IPS DF 19.7 (cell line): ENCODE measurements around the gene GRB14.
"Not testable (repeated sequence)": the region's sequence is repeated elsewhere in the genome, so short reads cannot be mapped to it uniquely, and the experiment has no call there.

ENCODE experiments used
- DNase-seq: peaks from one replicate; pipeline ENCODE4 v3.0.0-alpha.2; 2013; ENCODE audit warnings: low read depth, low spot score

The GRB14 gene

DNA sequence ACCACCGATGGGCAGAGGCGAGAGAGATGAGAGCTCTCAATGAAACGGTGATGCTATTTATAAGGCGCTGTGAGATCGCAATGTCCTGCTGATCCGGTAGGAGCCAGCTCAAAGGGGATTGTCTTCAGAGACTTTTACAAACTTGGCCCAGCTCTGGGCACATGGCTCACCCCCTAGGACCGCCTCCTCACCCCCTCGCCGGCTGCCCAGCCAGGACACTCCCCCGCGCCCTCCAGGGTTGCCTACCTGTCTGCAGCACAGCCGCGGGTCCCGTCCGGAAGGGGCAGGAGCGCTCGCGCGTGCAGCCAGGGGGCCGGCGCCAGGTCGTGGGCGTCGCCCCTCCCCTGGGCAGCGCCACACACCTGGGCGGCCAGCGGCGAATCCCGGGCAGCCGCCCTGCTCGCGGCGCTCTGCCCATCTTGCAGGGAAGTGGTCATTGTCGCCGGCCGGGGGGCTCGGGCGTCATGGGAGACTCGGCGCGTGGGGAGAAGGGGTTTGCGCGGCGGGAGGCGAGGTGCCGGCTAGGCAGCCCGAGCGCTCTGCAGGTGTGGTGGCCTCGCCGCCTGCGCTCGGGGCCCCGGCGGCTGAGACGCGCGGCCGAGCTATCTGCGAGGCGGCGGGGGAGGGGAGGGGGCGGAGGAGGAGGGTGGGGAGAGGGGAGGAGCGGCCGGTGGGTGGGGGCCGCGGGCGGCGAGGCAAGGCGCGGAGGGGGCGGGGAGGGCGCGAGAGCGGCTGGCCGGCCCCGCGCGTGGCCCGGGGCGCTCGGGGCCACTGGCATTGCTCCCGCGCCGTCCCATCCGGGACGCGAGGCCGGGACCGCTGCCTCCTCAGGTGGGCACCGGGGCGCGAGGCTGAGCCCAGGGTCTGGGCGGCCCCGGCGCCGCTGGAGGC, at the start of gene GRB14:
Gene GRB14, minus strand, starts transcription at position 610 of the 891 bp plus-strand sequence. Its CDS starts 173 bp downstream, at position 437.
- DNase-seq = no peak

DNA sequence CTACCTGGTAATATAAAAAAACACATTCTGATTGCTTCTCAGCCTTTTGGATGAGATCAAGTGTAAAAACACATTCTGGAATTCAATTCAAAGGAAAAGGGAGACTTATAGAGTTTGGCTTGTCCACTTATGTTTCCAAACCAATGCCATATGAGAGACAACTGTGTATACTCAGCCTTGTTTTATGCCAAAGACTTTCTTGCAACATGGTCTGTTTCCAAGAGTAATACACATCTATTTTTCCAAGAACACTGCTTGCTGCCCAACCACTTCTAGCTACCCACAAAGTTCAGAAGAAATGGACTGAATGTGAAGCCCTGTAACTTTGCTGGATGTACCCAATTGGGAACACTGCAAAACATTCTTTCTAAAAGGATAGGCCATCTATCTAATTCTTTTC, 48.0 kb upstream of the GRB14 start:
- DNase-seq = no peak

DNA sequence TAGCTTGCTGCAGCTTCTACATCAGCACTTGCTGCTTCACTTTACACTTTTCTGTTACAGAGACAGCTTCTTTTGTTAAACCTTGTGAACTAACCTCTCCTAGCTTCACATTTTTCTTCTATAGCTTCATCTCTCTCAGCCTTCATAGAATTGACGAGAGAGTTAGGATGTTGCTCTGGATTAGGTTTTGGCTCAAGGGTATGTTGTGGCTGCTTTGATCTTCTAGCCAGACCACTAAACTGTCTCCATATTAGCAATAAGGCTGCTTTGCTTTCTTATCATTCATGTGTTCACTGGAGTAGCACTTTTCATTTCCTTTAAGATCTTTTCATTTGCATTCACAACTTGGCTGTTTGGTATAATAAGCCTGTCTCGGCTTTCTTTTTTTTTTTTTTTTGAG, 46.3 kb upstream of the GRB14 start:
- DNase-seq = no peak

DNA sequence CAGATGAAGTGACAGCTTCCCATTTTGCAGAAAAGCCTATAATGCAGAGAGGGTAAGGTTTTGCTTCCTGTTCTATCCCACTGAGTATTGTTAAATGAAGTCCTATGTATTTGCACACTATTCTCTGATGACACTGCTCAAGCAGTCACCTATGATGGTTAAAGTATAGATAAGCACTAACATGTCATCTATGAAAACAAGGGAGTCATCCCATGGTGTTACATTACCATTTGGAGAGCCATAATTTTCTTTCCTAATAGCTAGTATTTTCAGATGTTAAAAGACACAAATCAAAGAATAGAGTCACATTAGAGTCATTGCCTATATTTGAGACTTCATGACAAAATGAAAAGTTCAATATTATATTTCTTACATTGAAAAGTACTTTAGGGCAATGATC, 42.8 kb upstream of the GRB14 start:
- no peak for DNase-seq

DNA sequence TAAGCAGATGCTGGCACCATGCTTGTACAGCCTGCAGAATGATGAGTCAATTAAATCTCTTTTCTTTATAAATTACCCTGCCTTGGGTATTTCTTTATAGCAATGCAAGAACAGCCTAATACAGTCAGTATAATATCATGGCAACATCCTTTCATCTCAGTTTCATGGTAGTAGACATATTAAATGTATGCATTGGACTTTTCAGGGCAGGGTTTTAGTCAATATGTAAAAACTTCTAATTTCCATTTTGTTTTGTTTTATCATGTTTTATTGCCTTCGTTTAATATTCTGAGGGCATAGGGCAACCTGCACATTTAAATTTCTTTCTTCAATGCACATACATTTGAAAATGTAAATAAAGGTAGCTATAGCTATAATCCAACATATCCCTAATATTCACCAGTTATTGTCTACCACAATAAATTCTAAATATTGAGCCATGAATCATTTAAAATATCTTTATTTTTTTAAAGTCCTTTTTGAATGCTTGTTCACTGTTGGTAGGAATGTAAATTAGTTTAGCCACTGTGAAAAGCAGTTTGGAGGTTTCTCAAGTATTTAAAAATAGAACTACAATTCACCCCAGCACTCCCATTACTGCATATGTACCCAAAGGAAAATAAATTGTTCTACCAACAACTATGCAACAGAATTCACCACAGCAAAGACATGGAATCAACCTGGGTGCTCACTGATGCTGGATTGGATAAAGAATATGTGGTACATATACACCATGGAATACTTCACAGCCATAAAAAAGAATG, 41.8 kb upstream of the GRB14 start:
- DNase-seq = no peak

DNA sequence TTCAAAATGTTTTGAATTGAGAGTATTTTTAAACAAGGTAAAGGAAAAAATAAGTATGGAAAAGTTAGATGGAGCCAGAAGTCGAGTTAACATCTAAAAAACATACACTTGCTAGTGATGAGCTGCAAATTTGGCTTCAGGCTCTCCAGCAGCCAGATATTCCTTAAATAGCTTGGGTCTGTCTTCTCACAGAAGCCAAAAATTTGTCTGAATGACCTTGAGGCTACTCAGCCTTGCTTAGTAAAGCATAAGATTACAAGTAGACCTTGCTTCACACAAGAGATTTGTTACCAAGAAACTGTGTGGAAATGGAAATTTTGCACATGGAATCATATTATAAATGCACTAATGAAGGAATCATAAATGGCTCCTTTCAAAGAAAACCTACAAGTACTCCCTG, 40.8 kb upstream of the GRB14 start:
- DNase-seq = no peak

DNA sequence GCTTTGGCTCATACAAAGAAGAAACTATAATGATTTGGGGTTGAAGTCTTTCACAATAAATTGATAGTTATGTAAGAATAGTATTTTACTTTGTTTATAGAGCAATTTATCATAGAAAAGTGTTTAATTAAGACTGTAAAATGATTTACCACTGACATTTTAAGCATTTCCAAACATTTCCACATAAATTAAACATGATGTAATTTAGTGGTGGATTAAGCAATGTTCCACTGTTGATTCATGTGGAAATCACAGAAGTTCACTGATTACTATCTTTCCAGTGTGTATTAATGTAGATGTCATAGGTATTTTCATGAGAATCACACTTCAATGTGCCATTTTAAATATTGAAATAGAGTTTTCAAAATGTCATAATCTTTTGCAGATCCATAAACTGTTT, 40.1 kb upstream of the GRB14 start:
- DNase-seq = no peak

DNA sequence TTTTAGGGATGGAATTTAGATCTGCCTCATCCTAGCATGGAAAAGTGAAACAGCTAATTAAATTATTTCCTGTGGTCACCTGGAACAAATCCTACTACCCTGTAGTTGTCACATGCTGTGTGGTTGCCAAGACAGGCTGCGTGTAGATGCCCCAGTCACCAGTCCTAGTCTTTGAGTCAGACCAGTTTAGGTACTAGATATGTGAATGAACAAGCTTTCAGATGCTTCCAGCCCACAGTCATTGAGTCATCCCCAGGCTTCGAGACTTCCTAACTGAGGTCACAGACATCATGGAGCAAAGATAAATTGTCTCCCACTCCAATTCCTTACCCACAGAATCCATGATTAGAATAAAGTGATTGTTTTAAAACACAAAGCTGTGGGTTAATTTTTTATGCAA, 35.8 kb upstream of the GRB14 start:
- DNase-seq = no peak

DNA sequence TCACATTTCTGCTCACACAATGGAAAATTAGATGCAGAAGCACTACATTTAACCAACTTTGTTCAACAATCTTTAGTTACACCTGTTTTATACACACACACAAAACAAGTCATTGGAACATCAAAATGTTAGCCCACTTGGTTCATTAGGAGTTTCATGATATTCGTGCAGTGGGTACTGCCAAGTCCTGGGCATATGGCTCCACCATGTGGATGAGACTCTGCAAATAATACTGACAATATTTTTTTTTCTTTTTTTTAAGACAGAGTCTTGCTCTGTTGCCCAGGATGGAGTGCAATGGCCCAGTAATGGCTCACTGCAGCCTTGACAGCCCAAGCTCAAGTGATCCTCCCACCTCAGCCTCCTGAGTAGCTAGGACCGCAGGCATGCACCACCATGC, 34.5 kb upstream of the GRB14 start:
- no peak for DNase-seq

DNA sequence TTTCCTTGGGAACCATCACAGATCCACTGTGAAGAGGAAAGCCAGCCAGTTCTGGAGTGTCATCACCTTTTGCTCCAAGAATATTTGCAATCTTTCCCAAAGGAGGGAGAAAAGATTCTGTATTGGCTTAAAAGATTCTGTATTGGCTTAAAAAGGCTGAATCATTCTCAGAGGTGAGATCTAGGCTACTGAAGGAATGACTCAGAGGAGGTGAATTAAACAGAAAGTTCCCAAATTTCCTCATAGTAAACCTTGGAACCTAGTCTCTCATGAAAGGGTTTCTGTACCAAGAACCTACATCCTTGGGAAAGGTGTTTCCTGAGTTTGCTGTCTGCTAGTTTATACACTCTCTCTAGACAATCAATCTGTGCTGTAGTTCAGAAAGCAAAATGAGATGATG, 34.1 kb upstream of the GRB14 start:
- no peak for DNase-seq

DNA sequence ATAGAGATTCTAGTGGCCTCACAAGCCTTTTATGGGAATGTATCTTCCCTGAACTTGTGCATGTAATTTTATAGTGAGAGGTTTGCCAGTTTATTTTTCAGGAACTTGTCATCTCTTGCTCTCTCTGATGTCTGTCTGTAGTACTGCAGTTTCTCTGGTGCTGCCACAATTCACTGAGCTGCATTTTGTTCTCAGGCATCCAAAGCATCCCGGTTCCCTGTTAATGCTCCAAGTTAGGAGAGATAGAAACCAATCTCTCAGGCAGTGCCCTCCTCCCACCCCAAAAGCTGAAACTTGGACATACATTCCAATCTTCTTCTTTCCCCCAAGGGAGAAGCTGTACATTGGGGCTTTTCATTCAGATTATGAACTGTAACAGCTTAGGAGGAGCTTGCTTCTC, 30.1 kb upstream of the GRB14 start:
- DNase-seq = peak; percentile 3

DNA sequence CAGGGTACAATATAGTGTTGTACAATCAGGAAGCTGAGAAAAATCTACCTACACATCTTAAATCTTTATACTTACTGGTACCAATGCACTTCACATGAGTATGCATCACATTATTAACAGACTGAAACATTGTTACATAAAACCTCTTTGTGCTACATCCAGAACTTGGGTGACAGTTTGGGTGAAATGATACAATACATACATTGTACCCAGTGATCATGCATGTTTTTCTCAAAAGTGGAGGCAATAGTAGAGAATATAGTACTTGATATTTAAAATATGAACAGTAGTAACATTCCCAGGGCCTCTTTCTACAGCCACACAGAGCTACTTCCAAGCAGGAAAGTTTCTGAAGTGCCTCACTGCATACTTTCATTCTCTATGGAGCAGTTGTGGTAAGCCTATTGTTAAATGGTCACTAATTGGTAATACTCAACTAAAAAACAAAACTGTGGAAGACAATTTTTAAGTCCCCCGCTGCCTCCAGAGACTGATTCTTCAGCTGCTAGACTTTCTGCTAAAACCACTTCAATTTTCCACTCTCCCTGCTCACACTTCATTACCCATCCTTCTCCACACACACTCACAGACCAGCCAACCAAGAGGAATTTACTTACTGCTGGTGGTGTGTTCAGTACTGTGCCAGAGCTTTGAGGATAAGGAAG, 22.9 kb upstream of the GRB14 start:
- DNase-seq = no peak

DNA sequence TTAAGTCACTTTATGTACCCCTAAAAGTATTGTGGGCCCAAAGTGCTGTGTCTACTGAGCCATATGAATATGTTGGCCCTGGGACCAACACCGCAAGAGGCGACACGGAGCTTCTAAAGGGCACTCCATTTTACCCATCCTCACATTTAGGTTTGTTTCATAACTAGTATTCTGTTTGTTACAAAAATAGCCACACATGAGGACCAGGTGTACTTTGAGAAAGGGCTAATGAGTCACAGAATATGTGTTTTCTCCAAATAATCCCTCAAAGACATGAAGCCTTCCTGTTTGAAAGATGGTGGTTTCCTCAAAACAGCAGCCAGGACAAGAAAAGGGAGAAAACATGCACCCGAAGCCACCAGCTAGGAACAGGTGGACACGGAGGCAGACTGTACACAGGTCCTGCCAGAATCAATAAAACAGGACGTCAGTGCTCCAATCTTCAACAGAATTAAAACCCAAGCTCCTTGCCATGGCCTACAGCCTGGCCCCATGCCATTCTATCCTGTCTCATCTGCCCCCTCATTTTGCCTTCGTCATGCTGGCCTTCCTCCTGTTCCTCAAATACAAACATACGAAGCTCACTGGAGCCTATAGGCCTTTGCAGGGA, 21.8 kb upstream of the GRB14 start:
- DNase-seq = no peak

DNA sequence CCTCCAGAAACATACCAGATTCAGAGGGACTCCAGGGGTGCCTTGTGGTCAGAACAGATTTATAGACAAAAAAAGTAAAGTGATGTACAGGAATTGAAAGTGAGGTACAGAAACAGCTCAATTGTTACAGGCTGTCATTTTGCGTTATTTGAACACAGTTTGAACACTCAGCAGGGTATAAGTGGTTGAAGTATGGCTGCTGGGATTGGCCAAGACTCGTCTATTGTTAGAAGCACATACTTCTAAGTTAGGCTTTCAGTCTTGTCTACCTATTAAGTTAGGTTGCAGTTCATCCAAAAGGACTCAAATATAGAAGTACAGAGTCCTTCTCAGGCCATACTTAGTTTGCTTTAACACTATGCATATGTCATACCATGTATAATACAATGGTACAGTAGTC, 21.0 kb upstream of the GRB14 start:
- DNase-seq = no peak

DNA sequence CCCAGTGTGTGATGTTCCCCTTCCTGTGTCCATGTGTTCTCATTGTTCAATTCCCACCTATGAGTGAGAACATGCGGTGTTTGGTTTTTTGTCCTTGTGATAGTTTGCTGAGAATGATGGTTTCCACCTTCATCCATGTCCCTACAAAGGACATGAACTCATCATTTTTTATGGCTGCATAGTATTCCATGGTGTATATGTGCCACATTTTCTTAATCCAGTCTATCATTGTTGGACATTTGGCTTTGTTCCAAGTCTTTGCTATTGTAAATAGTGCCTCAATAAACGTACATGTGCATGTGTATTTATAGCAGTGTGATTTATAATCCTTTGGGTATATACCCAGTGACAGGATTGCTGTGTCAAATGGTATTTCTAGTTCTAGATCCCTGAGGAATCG, 7.0 kb upstream of the GRB14 start:
- not testable (repeated sequence) for DNase-seq

DNA sequence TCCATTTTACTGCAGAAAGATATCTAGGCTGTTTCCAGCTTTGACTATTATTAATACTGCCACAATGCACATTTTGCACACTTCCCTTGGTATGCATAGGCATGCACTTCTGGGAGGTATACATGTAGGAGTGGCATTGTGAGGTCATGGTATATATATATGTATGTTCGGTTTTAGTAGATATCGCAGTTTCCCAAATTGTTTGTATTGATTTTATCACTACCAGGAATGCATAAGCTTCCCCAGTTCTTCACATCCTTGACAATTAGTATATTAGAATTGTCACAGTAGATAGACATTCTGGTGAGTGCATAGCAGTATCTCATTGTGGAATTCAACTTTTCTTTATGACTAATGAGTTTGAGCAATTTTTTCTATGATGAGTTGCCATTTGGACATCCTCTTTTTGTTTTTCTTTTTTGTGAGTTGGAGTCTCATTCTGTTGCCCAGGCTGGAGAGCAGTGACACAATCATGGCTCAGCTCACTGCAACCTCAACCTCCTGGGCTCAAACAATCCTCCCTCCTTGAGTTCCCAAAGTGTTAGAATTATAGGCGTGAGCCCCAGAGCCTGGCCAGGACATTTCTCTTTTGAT, 4.2 kb upstream of the GRB14 start:
- DNase-seq = no peak

DNA sequence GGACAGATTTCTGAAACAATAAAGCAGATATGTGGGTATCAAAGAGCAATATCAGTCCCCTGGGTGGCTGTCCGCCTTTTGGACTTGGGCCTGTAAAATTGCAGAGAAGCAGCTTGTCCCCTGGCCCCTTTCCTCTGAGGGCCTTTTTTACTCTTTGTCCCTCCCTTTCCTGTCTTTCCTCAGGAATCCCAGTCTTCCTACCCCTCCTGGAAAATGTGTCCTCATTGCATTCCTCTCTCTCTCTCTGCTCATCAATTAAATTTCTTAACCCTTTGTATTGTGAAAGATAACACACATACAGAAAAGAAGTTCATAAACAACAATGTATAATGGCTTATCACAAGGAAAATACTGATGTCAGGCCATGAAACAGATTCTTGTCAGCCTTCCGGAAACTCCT, 3.0 kb upstream of the GRB14 start:
- no peak for DNase-seq

DNA sequence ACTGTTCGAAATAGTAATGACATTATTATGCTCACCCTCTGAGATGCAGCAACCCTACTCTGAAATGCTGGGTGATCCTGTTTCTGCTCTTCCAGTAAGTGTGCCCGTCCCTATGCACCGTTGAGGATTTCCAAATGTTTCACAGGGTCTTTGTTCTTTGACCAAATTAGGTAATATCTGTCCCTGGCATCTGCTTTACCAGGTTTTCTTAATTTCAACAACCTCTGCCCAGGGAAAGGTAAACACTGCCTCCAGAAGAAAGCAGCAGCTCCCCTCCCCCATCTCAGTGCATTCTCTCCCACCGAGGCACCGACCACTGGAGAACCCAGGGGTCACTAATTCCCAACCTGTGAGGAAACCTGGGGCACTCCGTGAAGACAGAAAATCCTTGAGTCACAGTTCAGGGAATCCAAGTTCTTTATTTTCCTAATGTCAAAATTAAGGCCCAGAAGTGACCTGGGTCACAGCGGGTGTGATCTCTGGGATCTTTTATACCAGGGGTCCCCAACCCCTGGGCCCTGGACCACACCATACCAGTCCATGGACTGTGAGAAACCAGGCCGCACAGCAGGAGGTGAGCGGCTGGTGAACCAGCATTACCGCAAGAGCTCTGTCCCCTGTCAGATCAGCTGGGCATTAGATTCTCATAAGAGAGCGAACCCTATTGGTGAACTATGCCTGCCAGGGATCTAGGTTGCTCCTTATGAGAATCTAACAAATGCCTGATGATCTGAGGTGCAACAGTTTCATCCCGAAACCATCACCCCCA, 1.2 kb upstream of the GRB14 start:
- no peak for DNase-seq

DNA sequence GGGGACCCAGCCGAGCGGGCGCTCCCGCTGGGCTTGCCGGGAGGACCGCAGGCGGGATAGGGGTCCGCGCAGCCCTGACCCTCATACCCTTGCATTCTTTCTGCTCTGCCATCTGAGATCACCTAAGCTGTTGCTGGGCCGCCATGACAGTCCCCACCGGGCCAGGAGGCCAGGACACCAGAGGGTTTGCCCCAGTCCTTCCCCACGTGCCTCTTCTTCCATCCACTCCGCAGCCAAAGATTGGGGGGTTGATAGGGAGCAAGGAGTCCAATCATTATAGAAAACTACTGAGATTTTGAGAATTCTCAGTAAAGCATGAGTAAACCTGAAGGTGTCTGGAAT, 453 bp upstream of the GRB14 start:
- no peak for DNase-seq

DNA sequence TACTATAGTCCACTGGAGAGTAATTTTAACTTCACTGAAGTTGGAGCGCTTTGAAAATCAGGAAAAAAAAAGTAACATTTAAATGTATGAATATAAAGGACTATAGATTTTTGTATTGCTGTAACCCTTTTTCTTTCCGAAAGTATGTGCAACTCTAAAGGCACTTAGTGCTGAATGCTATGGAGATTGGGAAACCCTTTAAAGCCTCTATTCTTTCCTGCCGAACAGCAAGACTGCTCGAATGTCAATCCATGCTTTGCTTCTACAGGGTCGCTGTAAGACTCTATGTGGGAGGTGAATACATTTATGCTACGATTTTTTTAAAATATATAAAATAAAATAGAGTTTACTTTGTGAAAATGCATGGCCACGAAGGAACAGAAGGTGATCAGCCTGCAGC, 825 bp downstream of the GRB14 start:
- no peak for DNase-seq

DNA sequence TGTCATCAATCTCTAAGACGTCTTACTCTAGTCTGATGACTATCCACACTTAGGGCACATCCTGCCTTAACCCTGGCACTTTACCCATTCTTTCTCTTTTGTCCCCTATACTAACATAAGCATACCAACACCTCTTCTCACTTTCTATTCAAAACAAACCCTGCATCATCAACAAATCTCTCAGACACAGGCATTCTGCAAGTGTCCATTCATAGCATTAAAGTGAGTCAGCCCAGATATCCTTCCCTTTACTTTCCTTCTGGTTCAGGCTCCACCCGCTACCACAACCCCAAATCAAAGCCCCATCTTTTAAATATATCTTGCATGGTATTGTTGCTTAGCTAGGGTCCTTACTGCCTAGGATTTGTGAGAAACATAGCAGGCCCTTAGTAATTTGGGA, 3.8 kb downstream of the GRB14 start:
- DNase-seq = no peak
